Activated naive CD4-positive, alpha-beta T cell treated with anti-CD3 and anti-CD28 coated beads, Interleukin-2, amount 10 ng/mL, durations not matched to agents 7 days and 5 days (primary cell): Measurements from ENCODE around the gene SCARB1.

ENCODE experiments used
- CTCF ChIA-PET: fragments of 350-600 bp; sonication (Branson Sonifier 250); formaldehyde crosslinking; loops from one replicate; lab custom pipeline; 2021; ENCODE audit warnings: antibody characterized with exemption; lab: Charles Lee
- DNase-seq: peaks from one replicate; pipeline ENCODE4 v3.0.0-alpha.2; 2020
- H3K27ac Mint-ChIP-seq: one replicate; pipeline ENCODE4 v1.8.0; 2021; ENCODE audit warnings: mild to moderate bottlenecking, moderate library complexity, mixed read lengths
- H3K27me3 Mint-ChIP-seq: one replicate; pipeline ENCODE4 v1.8.0; 2021; ENCODE audit warnings: mild to moderate bottlenecking, mixed read lengths
- H3K36me3 Mint-ChIP-seq: one replicate; pipeline ENCODE4 v1.8.0; 2021; ENCODE audit warnings: mixed read lengths
- H3K4me1 Mint-ChIP-seq: one replicate; pipeline ENCODE4 v1.8.0; 2021; ENCODE audit warnings: mixed read lengths
- H3K4me3 Mint-ChIP-seq: one replicate; pipeline ENCODE4 v1.8.0; 2021; ENCODE audit warnings: mild to moderate bottlenecking, moderate library complexity, mixed read lengths
- H3K9me3 Mint-ChIP-seq: one replicate; pipeline ENCODE4 v1.8.0; 2021; ENCODE audit warnings: mixed read lengths

The SCARB1 gene

GRCh38 chr12:124736115-124737039 lies 127.3 kb downstream of the SCARB1 start:
- DNase-seq, result peak; percentile 30
- H3K27ac Mint-ChIP-seq, result no peak overlapping the region
- peaks cover 56% of the 10 kb centered on the region for H3K27me3 Mint-ChIP-seq
- H3K9me3 Mint-ChIP-seq, result no peaks in the 10 kb centered on the region
- no peaks in the 10 kb centered on the region for H3K36me3 Mint-ChIP-seq
- H3K4me1 Mint-ChIP-seq, result peaks cover 23% of the 10 kb centered on the region
- no peak overlapping the region for H3K4me3 Mint-ChIP-seq
- CTCF ChIA-PET, result no interaction called here

GRCh38 chr12:124734224-124734788 lies 129.4 kb downstream of the SCARB1 start:
- CTCF ChIA-PET, result no interaction called here
- Mint-ChIP-seq H3K4me3 (no peak overlapping the region), H3K4me1 (peaks cover 19% of the 10 kb centered on the region), H3K27ac (no peak overlapping the region), H3K27me3 (peaks cover 41% of the 10 kb centered on the region), H3K9me3 (no peaks in the 10 kb centered on the region), H3K36me3 (no peaks in the 10 kb centered on the region)
- no peak for DNase-seq

GRCh38 chr12:124733086-124733485 lies 130.6 kb downstream of the SCARB1 start:
- CTCF ChIA-PET, result interaction anchor here (0.8 kb wide), 1 partner anchor 38 kb away, joined by 4 read pairs; no protein-coding TSS in a partner anchor

GRCh38 chr12:124732275-124733075 lies 131.2 kb downstream of the SCARB1 start:
- H3K27ac Mint-ChIP-seq, result no peak overlapping the region
- H3K4me1 Mint-ChIP-seq, result peaks cover 17% of the 10 kb centered on the region
- H3K36me3 Mint-ChIP-seq, result no peaks in the 10 kb centered on the region
- DNase-seq, result no peak
- H3K9me3 Mint-ChIP-seq, result no peaks in the 10 kb centered on the region
- CTCF ChIA-PET, result interaction anchor here (0.8 kb wide), 1 partner anchor 38 kb away, joined by 4 read pairs; no protein-coding TSS in a partner anchor
- no peak overlapping the region for H3K4me3 Mint-ChIP-seq
- peaks cover 32% of the 10 kb centered on the region for H3K27me3 Mint-ChIP-seq

More at GRCh38 chr12:124733086-124733485, 130.6 kb downstream of the SCARB1 start:
- peaks cover 19% of the 10 kb centered on the region for H3K4me1 Mint-ChIP-seq
- no peak overlapping the region for H3K27ac Mint-ChIP-seq
- H3K9me3 Mint-ChIP-seq, result no peaks in the 10 kb centered on the region
- no peak for DNase-seq
- H3K36me3 Mint-ChIP-seq, result no peaks in the 10 kb centered on the region
- H3K4me3 Mint-ChIP-seq, result no peak overlapping the region
- peaks cover 35% of the 10 kb centered on the region for H3K27me3 Mint-ChIP-seq

- Mint-ChIP-seq H3K27ac (no peak overlapping the region), H3K27me3 (peaks cover 31% of the 10 kb centered on the region), H3K36me3 (no peaks in the 10 kb centered on the region), H3K9me3 (no peaks in the 10 kb centered on the region), H3K4me1 (peaks cover 14% of the 10 kb centered on the region), H3K4me3 (no peak overlapping the region)
- DNase-seq, result no peak
- CTCF ChIA-PET, result no interaction called here
Measured at GRCh38 chr12:124731869-124732268, 131.8 kb downstream of the SCARB1 start.

- H3K4me3 Mint-ChIP-seq, result no peak overlapping the region
- H3K36me3 Mint-ChIP-seq, result no peaks in the 10 kb centered on the region
- peaks cover 38% of the 10 kb centered on the region for H3K27me3 Mint-ChIP-seq
- no peaks in the 10 kb centered on the region for H3K9me3 Mint-ChIP-seq
- CTCF ChIA-PET, result interaction anchor here (1.5 kb wide), 1 partner anchor 10 kb away, joined by 5 read pairs; no protein-coding TSS in a partner anchor
- peaks cover 3% of the 10 kb centered on the region for H3K4me1 Mint-ChIP-seq
- no peak overlapping the region for H3K27ac Mint-ChIP-seq
- no peak for DNase-seq
Measured at GRCh38 chr12:124730455-124730932, 133.2 kb downstream of the SCARB1 start.

- H3K4me1 Mint-ChIP-seq, result no peaks in the 10 kb centered on the region
- H3K27ac Mint-ChIP-seq, result no peak overlapping the region
- no peak overlapping the region for H3K4me3 Mint-ChIP-seq
- H3K27me3 Mint-ChIP-seq, result peaks cover 25% of the 10 kb centered on the region
- H3K9me3 Mint-ChIP-seq, result no peaks in the 10 kb centered on the region
- CTCF ChIA-PET, result interaction anchor here (1.0 kb wide), 2 partner anchors 11 to 44 kb away, joined by 3 read pairs; no protein-coding TSS in a partner anchor
- H3K36me3 Mint-ChIP-seq, result no peaks in the 10 kb centered on the region
- no peak for DNase-seq
Measured at GRCh38 chr12:124727922-124728321, 135.7 kb downstream of the SCARB1 start.

GRCh38 chr12:124727264-124727800 lies 136.3 kb downstream of the SCARB1 start:
- CTCF ChIA-PET, result interaction anchor here (1.0 kb wide), 1 partner anchor 45 kb away, joined by 3 read pairs; no protein-coding TSS in a partner anchor
- H3K27ac Mint-ChIP-seq, result no peak overlapping the region

More at GRCh38 chr12:124727264-124727800, 136.3 kb downstream of the SCARB1 start:
- peaks cover 22% of the 10 kb centered on the region for H3K27me3 Mint-ChIP-seq
- no peak overlapping the region for H3K4me3 Mint-ChIP-seq
- no peaks in the 10 kb centered on the region for H3K9me3 Mint-ChIP-seq
- no peak for DNase-seq
- no peaks in the 10 kb centered on the region for H3K36me3 Mint-ChIP-seq
- no peaks in the 10 kb centered on the region for H3K4me1 Mint-ChIP-seq
